ENCODE data around the gene RNF220. TPM values are rescaled to one million over a fixed set of nuclear protein-coding genes. Genes with fewer than 3 reads are reported as not detected.

The RNF220 gene
- polyA plus RNA-seq, 1 donor (not counting 4 experiments of a cell fraction or from before 2014, with no cell fraction given), result 42.7 TPM

- H3K79me2 ChIP-seq (ENCODE audit: control insufficient read depth, insufficient read depth, low read length), result no peaks in the 10 kb centered on the region
- dilution Hi-C loops (cut with MboI; ENCODE audit: extremely low pct_ligation_motif_present, low sequenced_read_pairs), result no loop called here
- H3K27me3 ChIP-seq (ENCODE audit: control insufficient read depth, extremely low read depth, insufficient read depth, low read length), result peaks cover 4% of the 10 kb centered on the region
- no peak overlapping the region for H3K9ac ChIP-seq (ENCODE audit: control insufficient read depth, extremely low read depth, insufficient read depth, low read length)
- H3K4me2 ChIP-seq (ENCODE audit: control insufficient read depth, extremely low read depth, insufficient read depth, low read depth, low read length), result no peak overlapping the region
- DNase-seq (ENCODE audit: low read depth, low spot score) (no peak), FAIRE-seq (no peak)
- no peak overlapping the region for H3K4me3 ChIP-seq (ENCODE audit: control insufficient read depth in 2 of 3, extremely low read depth in 1 of 3, insufficient read depth in 2 of 3, low read depth in 1 of 3, low read length in 3 of 3)
- no peaks in the 10 kb centered on the region for H3K36me3 ChIP-seq (ENCODE audit: control insufficient read depth in 2 of 2, extremely low read depth in 1 of 2, insufficient read depth in 2 of 2, low read length in 2 of 2)
- no peaks in the 10 kb centered on the region for H4K20me1 ChIP-seq (ENCODE audit: control insufficient read depth, extremely low read depth, insufficient read depth, low read length)
- H2AFZ ChIP-seq (ENCODE audit: control insufficient read depth, low read length), result no peak overlapping the region
- TF ChIP-seq EZH2 (IDR thresholded peaks at IDR 0.05; ENCODE audit: low read length) (no peak), CTCF (optimal IDR thresholded peaks at IDR 0.05 in 1 of 3, IDR thresholded peaks at IDR 0.05 in 1 of 3, conservative IDR thresholded peaks at IDR 0.05 in 1 of 3; ENCODE audit: extremely low read depth in 1 of 3, insufficient read depth in 2 of 3, low read length in 3 of 3) (no peak)
- no peaks in the 10 kb centered on the region for H3K9me3 ChIP-seq (ENCODE audit: control insufficient read depth, low read depth, low read length)
- H3K9me1 ChIP-seq (ENCODE audit: control insufficient read depth, extremely low read depth, insufficient read depth, low read length), result no peaks in the 10 kb centered on the region
- H3K27ac ChIP-seq (ENCODE audit: control insufficient read depth, insufficient read depth, low read length), result no peak overlapping the region
- no peaks in the 10 kb centered on the region for H3K4me1 ChIP-seq (ENCODE audit: control insufficient read depth, extremely low read depth, insufficient read depth, low read length)
These were observed 185.4 kb downstream of the RNF220 start for GRCh38 chr1:44590475-44590874.

DNA sequence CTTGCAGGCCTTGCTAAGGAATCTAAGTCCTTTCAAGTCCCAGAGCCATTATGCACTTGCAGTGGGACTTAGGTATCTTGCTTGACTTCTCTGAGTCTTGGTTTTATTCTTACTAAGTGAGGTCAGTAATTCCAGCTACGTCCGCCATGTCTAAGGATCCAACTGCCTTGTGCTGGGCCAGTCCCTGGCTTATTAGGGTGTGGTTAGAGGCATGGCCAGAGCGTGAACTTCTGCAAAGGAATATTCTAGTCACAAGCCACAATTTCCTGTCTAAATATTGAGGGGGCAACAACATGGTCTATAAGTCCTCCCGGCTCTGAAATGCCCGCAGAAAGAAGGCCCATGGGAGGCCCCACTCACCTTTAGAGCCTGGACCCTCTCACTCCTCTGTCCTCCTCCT, 186.3 kb downstream of the RNF220 start:
- DNase-seq (ENCODE audit: low read depth, low spot score) (no peak), FAIRE-seq (no peak)
- no peaks in the 10 kb centered on the region for H3K79me2 ChIP-seq (ENCODE audit: control insufficient read depth, insufficient read depth, low read length)
- H3K4me1 ChIP-seq (ENCODE audit: control insufficient read depth, extremely low read depth, insufficient read depth, low read length), result no peaks in the 10 kb centered on the region
- no peaks in the 10 kb centered on the region for H3K9me3 ChIP-seq (ENCODE audit: control insufficient read depth, low read depth, low read length)
- H3K4me2 ChIP-seq (ENCODE audit: control insufficient read depth, extremely low read depth, insufficient read depth, low read depth, low read length), result no peak overlapping the region
- no peak overlapping the region for H3K9ac ChIP-seq (ENCODE audit: control insufficient read depth, extremely low read depth, insufficient read depth, low read length)
- no peak overlapping the region for H2AFZ ChIP-seq (ENCODE audit: control insufficient read depth, low read length)
- H3K36me3 ChIP-seq (ENCODE audit: control insufficient read depth in 2 of 2, extremely low read depth in 1 of 2, insufficient read depth in 2 of 2, low read length in 2 of 2), result no peaks in the 10 kb centered on the region
- H3K9me1 ChIP-seq (ENCODE audit: control insufficient read depth, extremely low read depth, insufficient read depth, low read length), result no peaks in the 10 kb centered on the region
- H3K27ac ChIP-seq (ENCODE audit: control insufficient read depth, insufficient read depth, low read length), result no peak overlapping the region
- dilution Hi-C loops (cut with MboI; ENCODE audit: extremely low pct_ligation_motif_present, low sequenced_read_pairs), result no loop called here
- peaks cover 2% of the 10 kb centered on the region for H3K27me3 ChIP-seq (ENCODE audit: control insufficient read depth, extremely low read depth, insufficient read depth, low read length)
- TF ChIP-seq EZH2 (IDR thresholded peaks at IDR 0.05; ENCODE audit: low read length), result no peak
- no peak for TF ChIP-seq CTCF (optimal IDR thresholded peaks at IDR 0.05 in 1 of 3, IDR thresholded peaks at IDR 0.05 in 1 of 3, conservative IDR thresholded peaks at IDR 0.05 in 1 of 3; ENCODE audit: extremely low read depth in 1 of 3, insufficient read depth in 2 of 3, low read length in 3 of 3)
- no peaks in the 10 kb centered on the region for H4K20me1 ChIP-seq (ENCODE audit: control insufficient read depth, extremely low read depth, insufficient read depth, low read length)
- no peak overlapping the region for H3K4me3 ChIP-seq (ENCODE audit: control insufficient read depth in 2 of 3, extremely low read depth in 1 of 3, insufficient read depth in 2 of 3, low read depth in 1 of 3, low read length in 3 of 3)
